ENCODE results near the gene YBEY. TPM values are rescaled to one million over a fixed set of nuclear protein-coding genes. Genes with fewer than 3 reads are reported as not detected.

YBEY gene
- total RNA-seq, 1 donor from 2014 or later, result 7.0 TPM

DNA sequence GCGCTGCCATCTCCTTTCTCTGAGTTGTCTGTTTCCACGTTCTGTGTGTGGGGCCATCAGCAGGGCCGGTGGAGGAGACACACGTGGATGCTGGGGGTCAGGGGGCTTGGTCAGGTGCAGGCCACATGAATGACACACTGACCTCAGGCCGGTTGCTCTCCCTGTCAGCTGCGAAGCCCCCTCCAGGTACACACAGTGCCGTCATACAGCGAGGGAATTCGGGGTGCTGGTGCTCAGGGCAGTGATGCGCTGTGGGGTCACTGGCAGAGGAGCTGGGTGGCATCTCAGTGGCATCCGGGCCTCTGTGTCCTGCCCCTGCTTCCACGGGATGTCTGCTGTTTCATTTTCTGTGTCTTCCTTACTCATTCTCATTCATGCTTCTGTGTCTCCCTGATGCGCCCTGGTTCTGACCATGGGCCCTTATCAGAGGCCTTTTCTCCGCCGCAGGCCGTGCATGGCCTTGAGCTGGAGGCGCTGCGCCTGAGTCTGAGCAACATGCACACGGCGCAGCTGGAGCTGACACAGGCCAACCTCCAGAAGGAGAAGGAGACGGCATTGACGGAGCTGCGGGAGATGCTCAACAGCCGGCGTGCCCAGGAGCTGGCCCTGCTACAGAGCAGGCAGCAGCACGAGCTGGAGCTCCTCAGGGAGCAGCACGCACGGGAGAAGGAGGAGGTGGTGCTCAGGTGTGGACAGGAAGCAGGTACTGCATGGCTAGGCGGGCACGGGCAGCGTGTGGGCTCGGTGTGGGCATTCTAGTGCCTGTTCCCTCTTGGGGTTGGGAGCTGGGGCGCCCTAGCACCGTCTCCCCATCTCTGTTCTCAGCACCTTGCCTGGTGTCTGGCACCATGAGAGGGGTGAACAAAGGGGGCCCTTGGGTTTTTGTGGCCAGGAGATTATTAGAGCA is 60.4 kb downstream of the YBEY start:
- Mint-ChIP-seq H3K9me3 (ENCODE audit: unreplicated experiment) (no peaks in the 10 kb centered on the region), H3K27me3 (ENCODE audit: unreplicated experiment) (peaks cover 4% of the 10 kb centered on the region), H3K36me3 (ENCODE audit: low read depth, unreplicated experiment) (peaks cover 38% of the 10 kb centered on the region), H3K27ac (ENCODE audit: unreplicated experiment) (no peak overlapping the region), H3K4me1 (ENCODE audit: unreplicated experiment) (no peaks in the 10 kb centered on the region), H3K4me3 (ENCODE audit: unreplicated experiment) (no peak overlapping the region)
- DNase-seq (ENCODE audit: low spot score), result no peak
- TF ChIP-seq, protein P1, sequence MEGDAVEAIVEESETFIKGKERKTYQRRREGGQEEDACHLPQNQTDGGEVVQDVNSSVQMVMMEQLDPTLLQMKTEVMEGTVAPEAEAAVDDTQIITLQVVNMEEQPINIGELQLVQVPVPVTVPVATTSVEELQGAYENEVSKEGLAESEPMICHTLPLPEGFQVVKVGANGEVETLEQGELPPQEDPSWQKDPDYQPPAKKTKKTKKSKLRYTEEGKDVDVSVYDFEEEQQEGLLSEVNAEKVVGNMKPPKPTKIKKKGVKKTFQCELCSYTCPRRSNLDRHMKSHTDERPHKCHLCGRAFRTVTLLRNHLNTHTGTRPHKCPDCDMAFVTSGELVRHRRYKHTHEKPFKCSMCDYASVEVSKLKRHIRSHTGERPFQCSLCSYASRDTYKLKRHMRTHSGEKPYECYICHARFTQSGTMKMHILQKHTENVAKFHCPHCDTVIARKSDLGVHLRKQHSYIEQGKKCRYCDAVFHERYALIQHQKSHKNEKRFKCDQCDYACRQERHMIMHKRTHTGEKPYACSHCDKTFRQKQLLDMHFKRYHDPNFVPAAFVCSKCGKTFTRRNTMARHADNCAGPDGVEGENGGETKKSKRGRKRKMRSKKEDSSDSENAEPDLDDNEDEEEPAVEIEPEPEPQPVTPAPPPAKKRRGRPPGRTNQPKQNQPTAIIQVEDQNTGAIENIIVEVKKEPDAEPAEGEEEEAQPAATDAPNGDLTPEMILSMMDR (IDR thresholded peaks at IDR 0.05; ENCODE audit: unreplicated experiment), result no peak

DNA sequence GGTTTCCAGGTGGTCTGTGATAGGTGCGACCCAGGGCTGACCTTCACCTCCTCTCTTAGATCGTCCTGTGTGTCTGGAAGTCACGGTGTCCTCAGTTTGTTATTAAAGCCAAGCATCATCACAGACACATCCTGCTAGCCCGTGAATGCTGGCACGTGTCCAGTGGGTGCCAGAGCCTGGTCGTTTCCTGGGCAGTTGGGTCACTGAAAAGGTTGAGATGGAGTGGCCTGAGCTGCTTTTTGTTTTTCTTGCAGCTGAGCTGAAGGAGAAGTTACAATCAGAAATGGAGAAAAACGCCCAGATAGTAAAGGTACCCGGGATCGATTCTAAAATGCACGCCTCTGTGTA is 61.0 kb downstream of the YBEY start:
- no peak for DNase-seq (ENCODE audit: low spot score)
- no peak overlapping the region for H3K27ac Mint-ChIP-seq (ENCODE audit: unreplicated experiment)
- H3K4me1 Mint-ChIP-seq (ENCODE audit: unreplicated experiment), result no peaks in the 10 kb centered on the region
- peaks cover 40% of the 10 kb centered on the region for H3K36me3 Mint-ChIP-seq (ENCODE audit: low read depth, unreplicated experiment)
- TF ChIP-seq, protein P1 (IDR thresholded peaks at IDR 0.05; ENCODE audit: unreplicated experiment), result no peak
- H3K4me3 Mint-ChIP-seq (ENCODE audit: unreplicated experiment), result peak overlapping the region; percentile 51
- peaks cover 4% of the 10 kb centered on the region for H3K27me3 Mint-ChIP-seq (ENCODE audit: unreplicated experiment)
- H3K9me3 Mint-ChIP-seq (ENCODE audit: unreplicated experiment), result no peaks in the 10 kb centered on the region

Other genes with a start within 250 kb of the YBEY start
- gene COL6A2, start 188.2 kb upstream of the YBEY start, total RNA-seq (ENCODE audit: unreplicated experiment), result 378 TPM
- 1.5 TPM for gene FTCD, start 130.8 kb upstream of the YBEY start, total RNA-seq (ENCODE audit: unreplicated experiment)
- gene SPATC1L, start 101.9 kb upstream of the YBEY start, total RNA-seq (ENCODE audit: unreplicated experiment), result 25.3 TPM
- gene LSS, start 57.6 kb upstream of the YBEY start, total RNA-seq (ENCODE audit: unreplicated experiment), result 157 TPM
- gene MCM3AP, start 731 bp upstream of the YBEY start, total RNA-seq (ENCODE audit: unreplicated experiment), result 92.1 TPM
- gene C21orf58, start 37.5 kb downstream of the YBEY start, total RNA-seq (ENCODE audit: unreplicated experiment), result 5.9 TPM
- gene PCNT, start 37.8 kb downstream of the YBEY start, total RNA-seq (ENCODE audit: unreplicated experiment), result 36.0 TPM
- gene DIP2A, start 172.5 kb downstream of the YBEY start, total RNA-seq (ENCODE audit: unreplicated experiment), result 80.2 TPM